IMR-90 (cell line): ENCODE data around the gene NOX3. TPM values are rescaled to one million over a fixed set of nuclear protein-coding genes. Genes with fewer than 3 reads are reported as not detected.

ENCODE experiments used
- ATAC-seq: fragments of 200-7000 bp; cut with Tn5 transposase; 2 replicates; pipeline ENCODE4 v1.9.1; 2020; ENCODE audit warnings: low read depth, mild to moderate bottlenecking, moderate library complexity
- BruUV-seq: library from RNA; stranded (reverse); fragments of 400-500 nt; replicated peaks from 2 replicates; lab custom pipeline; 2021; lab: Mats Ljungman, UMichigan
- CTCF ChIA-PET: fragments of 300-600 bp; formaldehyde crosslinking; extraction: SDS; loops from one replicate; lab custom pipeline; 2021; ENCODE audit warnings: antibody characterized with exemption; lab: Yijun Ruan, JAX
- POLR2A ChIA-PET: fragments of 300-600 bp; sonication (Branson Sonifier 250); formaldehyde crosslinking; loops from one replicate; lab custom pipeline; 2022; ENCODE audit warnings: antibody characterized with exemption; ENCODE audit not compliant: unreplicated experiment; lab: Charles Lee
- DNase-seq: peaks from one replicate; pipeline ENCODE4 v3.0.0; 2013
- H2AFZ ChIP-seq: replicated peaks from 2 replicates; pipeline ENCODE3; 2013; ENCODE audit warnings: low read length, mild to moderate bottlenecking; ENCODE audit not compliant: poor library complexity
- H2AK5ac ChIP-seq: 2 replicates; pipeline ENCODE4 v1.6.1; 2013; ENCODE audit warnings: low read depth, low read length, inconsistent platforms
- H2AK9ac ChIP-seq: replicated peaks from 2 replicates; pipeline ENCODE3; 2013; ENCODE audit warnings: mild to moderate bottlenecking, low read depth, low read length, moderate library complexity; ENCODE audit not compliant: poor library complexity
- H2BK120ac ChIP-seq: 2 replicates; pipeline ENCODE4 v1.6.1; 2013; ENCODE audit warnings: low read depth, low read length, inconsistent platforms
- H2BK15ac ChIP-seq: 3 replicates; pipeline ENCODE4 v1.6.1; 2013; ENCODE audit warnings: low read depth, low read length, inconsistent platforms
- H2BK20ac ChIP-seq: 2 replicates; pipeline ENCODE4 v1.6.1; 2013; ENCODE audit warnings: low read depth, mild to moderate bottlenecking, inconsistent platforms, low read length, moderate library complexity
- H2BK5ac ChIP-seq: 2 replicates; pipeline ENCODE4 v1.6.1; 2013; ENCODE audit warnings: mild to moderate bottlenecking, low read depth, low read length, inconsistent platforms; ENCODE audit not compliant: poor library complexity, severe bottlenecking
- H3K14ac ChIP-seq: replicated peaks from 2 replicates; pipeline ENCODE4 v1.6.1; 2013; ENCODE audit warnings: low read depth, low read length, inconsistent platforms
- H3K18ac ChIP-seq: 2 replicates; pipeline ENCODE4 v1.6.1; 2013; ENCODE audit warnings: low read depth, low read length, control low read depth
- H3K23ac ChIP-seq: 2 replicates; pipeline ENCODE4 v1.6.1; 2013; ENCODE audit warnings: low read depth, low read length, inconsistent platforms
- H3K27ac ChIP-seq: 2 replicates; pipeline ENCODE4 v1.5.1; 2013; ENCODE audit warnings: mild to moderate bottlenecking, control low read depth, low read length; ENCODE audit not compliant: insufficient read depth
- H3K27me3 ChIP-seq: 2 replicates; pipeline ENCODE4 v1.6.1; 2013; ENCODE audit warnings: low read length; ENCODE audit not compliant: control insufficient read depth, insufficient read depth
- H3K36me3 ChIP-seq: 2 replicates; pipeline ENCODE4 v1.6.1; 2013; ENCODE audit warnings: low read length, mixed read lengths; ENCODE audit not compliant: control insufficient read depth, insufficient read depth
- H3K4ac ChIP-seq: 2 replicates; pipeline ENCODE4 v1.6.1; 2013; ENCODE audit warnings: low read depth, low read length, inconsistent platforms
- H3K4me1 ChIP-seq: 2 replicates; pipeline ENCODE4 v1.6.1; 2013; ENCODE audit warnings: low read length, mixed read lengths; ENCODE audit not compliant: control insufficient read depth, insufficient read depth
- H3K4me2 ChIP-seq: 2 replicates; pipeline ENCODE4 v1.6.1; 2013; ENCODE audit warnings: low read depth, mild to moderate bottlenecking, control low read depth, low read length, moderate library complexity
- H3K4me3 ChIP-seq: 2 replicates; pipeline ENCODE4 v1.5.1; 2013; ENCODE audit warnings: low read depth, mild to moderate bottlenecking, control low read depth, low read length, moderate library complexity; ENCODE audit not compliant: insufficient read depth
- H3K56ac ChIP-seq: 2 replicates; pipeline ENCODE4 v1.6.1; 2013; ENCODE audit warnings: low read length, inconsistent platforms; ENCODE audit not compliant: insufficient read depth; ENCODE audit errors: extremely low read depth
- H3K79me1 ChIP-seq, 2 experiments: 2 replicates each; pipeline ENCODE4 v1.6.1; 2013; ENCODE audit warnings: low read length in 2 of 2, inconsistent platforms in 1 of 2, low read depth in 1 of 2
- H3K9ac ChIP-seq: 2 replicates; pipeline ENCODE4 v1.6.1; 2013; ENCODE audit warnings: low read depth, low read length, control low read depth
- H3K9me1 ChIP-seq: 2 replicates; pipeline ENCODE4 v1.6.1; 2013; ENCODE audit warnings: low read length, inconsistent platforms; ENCODE audit not compliant: insufficient read depth
- H3K9me3 ChIP-seq: 2 replicates; pipeline ENCODE4 v1.6.1; 2013; ENCODE audit warnings: low read length; ENCODE audit not compliant: control insufficient read depth, insufficient read depth
- H4K20me1 ChIP-seq: 2 replicates; pipeline ENCODE4 v1.6.1; 2013; ENCODE audit warnings: low read length, inconsistent platforms; ENCODE audit not compliant: insufficient read depth
- H4K5ac ChIP-seq: 2 replicates; pipeline ENCODE4 v1.6.1; 2013; ENCODE audit warnings: mild to moderate bottlenecking, low read depth, low read length, control low read depth
- H4K8ac ChIP-seq, 2 experiments: 2 replicates each; pipeline ENCODE4 v1.6.1; 2013; ENCODE audit warnings: low read depth in 2 of 2, low read length in 2 of 2, control low read depth in 1 of 2, inconsistent platforms in 1 of 2
- H4K91ac ChIP-seq: 2 replicates; pipeline ENCODE4 v1.6.1; 2013; ENCODE audit warnings: low read depth, low read length, inconsistent platforms; ENCODE audit not compliant: insufficient read depth
- CEBPB ChIP-seq: IDR thresholded peaks from 2 replicates; pipeline ENCODE4 v1.6.1; 2012; ENCODE audit warnings: low read depth, low read length, improper control_type of control experiment
- POLR2A ChIP-seq: IDR thresholded peaks from 2 replicates; pipeline ENCODE4 v1.6.1; 2012; ENCODE audit warnings: mild to moderate bottlenecking, low read depth, low read length
- WGBS, 2 experiments: methylation state at CpG; one replicate each; pipeline versions ENCODE4 v1.1.5 to v1.1.7; 2013; ENCODE audit warnings: missing lambda C conversion rate in 2 of 2; ENCODE audit not compliant: insufficient read length in 1 of 2; ENCODE audit errors: extremely low coverage in 2 of 2; 5-methylcytosine and 5-hydroxymethylcytosine counted together
- dilution Hi-C: fragments of 300-500 bp; cut with HindIII; formaldehyde crosslinking; loops from one replicate; pipeline ENCODE4 v1.14.3; 2018; ENCODE audit warnings: low sequenced_read_pairs; ENCODE audit not compliant: unreplicated experiment
- in situ Hi-C: fragments of 300-500 bp; cut with MboI; formaldehyde crosslinking; loops from 3 replicates; pipeline ENCODE4 v1.14.3; 2019; ENCODE audit warnings: low sequenced_read_pairs, inconsistent platforms, mixed read lengths
- intact Hi-C: fragments of 100-400 bp; cut with micrococcal nuclease; formaldehyde crosslinking; loops from 2 replicates; pipeline ENCODE4 v1.10.0; 2022
- polyA plus RNA-seq, 3 experiments: library from polyadenylated mRNA; depleted of rRNA; stranded (reverse); fragments of >200 nt; gene quantifications; 2 replicates each; pipeline ENCODE4 v1.2.3, GENCODE V29; 2012; ENCODE audit warnings: low replicate concordance in 1 of 3
- total RNA-seq: library from RNA; depleted of rRNA; stranded (reverse); fragments of >200 nt; gene quantifications from 2 replicates; pipeline ENCODE4 v1.2.3, GENCODE V29; 2012

The NOX3 gene
- total and polyA plus RNA-seq, 2 of the 4 experiments (the other 2 are of a cell fraction) = not detected

GRCh38 chr6:155418017-155418761, 37.5 kb downstream of the NOX3 start:
- H3K9me1 ChIP-seq = peaks cover 4% of the 10 kb centered on the region; the same call in 1 of the 2 replicates
- TF ChIP-seq POLR2A (no peak), CEBPB (peak; percentile 74)
- DNase-seq (peak; percentile 65), ATAC-seq (peak; percentile 74)
- no peaks in the 10 kb centered on the region for H3K36me3 ChIP-seq
- H2AFZ ChIP-seq = peak overlapping the region; percentile 72
- H3K18ac ChIP-seq = peak overlapping the region; percentile 91
- H2BK5ac ChIP-seq = peak overlapping the region; percentile 83
- H2AK5ac ChIP-seq = no peak overlapping the region
- peak overlapping the region; percentile 6; the same call in 1 of the 3 replicates for H2BK15ac ChIP-seq
- no peak overlapping the region for H2AK9ac ChIP-seq
- peak overlapping the region; percentile 86 for H4K5ac ChIP-seq
- no peaks in the 10 kb centered on the region for H3K79me1 ChIP-seq
- H3K4ac ChIP-seq = peak overlapping the region; percentile 45; the same call in 1 of the 2 replicates
- H3K4me2 ChIP-seq = peak overlapping the region; percentile 80
- peak overlapping the region; percentile 61; the same call in 1 of the 2 replicates for H2BK20ac ChIP-seq
- in situ Hi-C loops (no loop called here), intact Hi-C loops (no loop called here), dilution Hi-C loops (no loop called here)
- H3K56ac ChIP-seq = 0 out of 2 replicates have a peak overlapping the region, but pooled peaks have one; percentile 16
- peak overlapping the region; percentile 75 for H2BK120ac ChIP-seq
- BruUV-seq = no TSS peak
- ChIA-PET CTCF (interaction anchor here (1.1 to 1.8 kb wide), 2 partner anchors 25 to 77 kb away, joined by 3 to 8 read pairs; no protein-coding TSS in a partner anchor), POLR2A (no interaction called here)
- H3K14ac ChIP-seq = 0 out of 2 replicates have a peak overlapping the region, but pooled peaks have one; percentile 24
- H3K4me1 ChIP-seq = peaks cover 3% of the 10 kb centered on the region
- no peak overlapping the region; the same call in 1 of the 2 replicates for H3K9ac ChIP-seq
- no peaks in the 10 kb centered on the region for H3K9me3 ChIP-seq
- peak overlapping the region; percentile 72 for H4K91ac ChIP-seq
- H3K27ac ChIP-seq = peak overlapping the region; percentile 39
- H4K20me1 ChIP-seq = no peaks in the 10 kb centered on the region
- WGBS, 2 experiments = 0% methylated on average over 2 of the region's 9 CpGs; no CpG with 5 or more reads in 1 of the 2 experiments
- peak overlapping the region; percentile 53; the same call in 1 of the 2 replicates for H3K23ac ChIP-seq
- H3K27me3 ChIP-seq = no peaks in the 10 kb centered on the region
- H3K4me3 ChIP-seq = peak overlapping the region; percentile 16; the same call in 1 of the 2 replicates
- peak overlapping the region; percentile 17 to 47; a peak in 3 of 4 replicates for H4K8ac ChIP-seq
